Measurements from ENCODE around the gene SUCNR1. TPM values are rescaled to one million over a fixed set of nuclear protein-coding genes. Genes with fewer than 3 reads are reported as not detected.
"Not testable (repeated sequence)": the region's sequence is repeated elsewhere in the genome, so short reads cannot be mapped to it uniquely, and the experiment has no call there.

The SUCNR1 gene
- total RNA-seq, 1 donor = 4.5 TPM

GRCh38 chr3:151879679-151880415, 6.4 kb downstream of the SUCNR1 start:
- H3K4me3 ChIP-seq (ENCODE audit: low read depth, low read length) = no peak overlapping the region
- TF ChIP-seq CTCF (IDR thresholded peaks at IDR 0.05; ENCODE audit: insufficient read depth, low read length) = no peak
- peak; percentile 63 for DNase-seq (ENCODE audit: low read depth)

- H3K4me3 ChIP-seq (ENCODE audit: low read depth, low read length) = no peak overlapping the region
- TF ChIP-seq CTCF (IDR thresholded peaks at IDR 0.05; ENCODE audit: insufficient read depth, low read length) = no peak
- no peak for DNase-seq (ENCODE audit: low read depth)
Observed at GRCh38 chr3:151880416-151880690, 6.9 kb downstream of the SUCNR1 start.

DNA sequence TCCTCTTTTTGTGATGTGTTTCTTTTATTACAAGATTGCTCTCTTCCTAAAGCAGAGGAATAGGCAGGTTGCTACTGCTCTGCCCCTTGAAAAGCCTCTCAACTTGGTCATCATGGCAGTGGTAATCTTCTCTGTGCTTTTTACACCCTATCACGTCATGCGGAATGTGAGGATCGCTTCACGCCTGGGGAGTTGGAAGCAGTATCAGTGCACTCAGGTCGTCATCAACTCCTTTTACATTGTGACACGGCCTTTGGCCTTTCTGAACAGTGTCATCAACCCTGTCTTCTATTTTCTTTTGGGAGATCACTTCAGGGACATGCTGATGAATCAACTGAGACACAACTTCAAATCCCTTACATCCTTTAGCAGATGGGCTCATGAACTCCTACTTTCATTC, 7.7 kb downstream of the SUCNR1 start:
- no peak for TF ChIP-seq CTCF (IDR thresholded peaks at IDR 0.05; ENCODE audit: insufficient read depth, low read length)
- no peak for DNase-seq (ENCODE audit: low read depth)
- no peak overlapping the region for H3K4me3 ChIP-seq (ENCODE audit: low read depth, low read length)

DNA sequence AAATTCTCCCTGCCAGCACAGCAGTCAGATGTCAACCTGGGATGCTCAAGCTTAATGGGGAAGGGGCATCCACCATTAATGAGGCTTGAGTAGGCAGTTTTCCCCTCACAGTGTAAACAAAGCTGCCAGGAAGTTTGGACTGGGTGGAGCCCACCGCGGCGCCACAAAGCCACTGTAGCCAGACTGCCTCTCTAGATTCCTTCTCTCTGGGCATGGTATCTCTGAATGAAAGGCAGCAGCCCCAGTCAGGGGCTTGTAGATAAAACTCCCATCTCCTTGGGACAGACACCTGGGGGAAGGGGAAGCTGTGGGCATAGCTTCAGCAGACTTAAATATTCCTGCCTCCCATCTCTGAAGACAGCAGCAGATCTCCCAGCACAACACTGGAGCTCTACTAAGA, 12.0 kb downstream of the SUCNR1 start:
- not testable (repeated sequence) for DNase-seq (ENCODE audit: low read depth)

DNA sequence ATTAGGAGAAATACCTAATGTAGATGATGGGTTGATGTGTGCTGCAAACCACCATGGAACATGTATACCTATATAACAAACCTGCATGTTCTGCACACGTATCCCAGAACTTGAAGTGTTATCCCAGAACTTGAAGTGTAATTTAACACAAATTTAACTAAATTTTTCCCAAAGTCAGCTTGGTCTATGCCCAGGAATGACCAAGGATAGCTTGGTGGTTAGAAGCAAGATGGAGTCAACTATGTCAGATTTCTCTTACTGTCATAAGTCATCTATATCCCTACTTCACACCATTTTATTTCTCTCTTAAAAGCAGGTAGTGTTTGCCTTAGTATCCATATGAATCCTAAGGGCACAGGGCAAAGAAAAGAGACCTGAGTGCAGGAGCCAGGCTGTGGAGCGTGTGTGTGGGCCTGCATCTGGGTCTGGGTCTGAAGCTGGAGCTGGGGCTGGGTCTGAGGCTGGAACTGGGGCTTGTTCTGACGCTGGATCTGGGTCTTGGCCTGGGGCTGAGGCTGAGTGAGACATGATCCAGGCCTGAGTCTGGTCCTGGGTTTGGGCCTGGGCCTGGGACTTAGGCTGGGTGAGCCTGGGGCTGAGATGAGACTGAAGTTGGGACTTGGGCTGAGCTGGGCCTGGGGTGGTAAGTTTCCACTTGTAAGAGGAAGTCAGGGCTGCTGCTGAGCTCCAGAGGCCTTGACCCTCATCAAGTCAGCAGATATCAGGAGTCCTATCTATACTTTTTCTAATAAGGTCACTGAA, 14.2 kb downstream of the SUCNR1 start:
- not testable (repeated sequence) for H3K4me3 ChIP-seq (ENCODE audit: low read depth, low read length); DNase-seq (ENCODE audit: low read depth)

More for the DNA sequence above, 12.0 kb downstream of the SUCNR1 start:
- not testable (repeated sequence) for H3K4me3 ChIP-seq (ENCODE audit: low read depth, low read length)

DNA sequence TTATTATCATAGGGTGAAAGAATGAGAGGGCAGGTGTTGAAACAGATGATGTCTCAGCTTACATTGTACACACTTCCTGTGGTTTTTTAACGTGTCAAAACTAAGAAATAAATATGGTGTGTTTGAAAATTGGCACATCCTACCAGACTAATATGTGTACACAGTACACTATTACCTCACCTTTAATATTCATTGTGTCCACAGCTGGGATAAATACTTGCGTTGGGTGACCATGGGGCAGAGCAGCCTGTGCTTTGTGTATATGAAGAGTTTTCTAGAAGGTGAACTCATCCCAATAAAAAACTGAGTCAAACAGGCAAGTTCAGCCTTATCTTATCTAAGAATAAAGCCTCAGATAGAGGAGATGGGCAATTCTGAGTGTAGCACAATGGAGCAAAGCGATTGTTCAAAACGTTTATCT, 17.3 kb downstream of the SUCNR1 start:
- H3K4me3 ChIP-seq (ENCODE audit: low read depth, low read length) = no peak overlapping the region
- DNase-seq (ENCODE audit: low read depth) = no peak
- no peak for TF ChIP-seq CTCF (IDR thresholded peaks at IDR 0.05; ENCODE audit: insufficient read depth, low read length)

DNA sequence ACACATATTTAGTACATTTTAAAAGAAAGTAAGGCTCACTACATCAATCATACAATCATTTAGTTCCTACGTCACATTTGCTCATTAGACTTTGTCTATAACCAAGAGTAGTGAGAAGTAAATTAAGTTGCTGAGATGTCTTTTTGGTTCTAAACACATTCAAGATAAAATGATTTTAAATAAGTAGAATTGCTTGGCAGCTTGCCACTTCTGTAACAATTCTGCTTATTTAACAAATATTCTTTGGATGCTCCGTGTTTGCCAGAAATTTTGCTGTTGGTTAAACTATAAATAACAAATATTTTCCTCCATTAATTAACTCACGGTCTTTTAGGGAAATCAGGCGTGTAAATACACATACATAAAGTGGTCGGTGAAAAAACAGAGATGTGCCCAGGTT, 18.3 kb downstream of the SUCNR1 start:
- no peak for DNase-seq (ENCODE audit: low read depth)
- TF ChIP-seq CTCF (IDR thresholded peaks at IDR 0.05; ENCODE audit: insufficient read depth, low read length) = no peak
- no peak overlapping the region for H3K4me3 ChIP-seq (ENCODE audit: low read depth, low read length)

DNA sequence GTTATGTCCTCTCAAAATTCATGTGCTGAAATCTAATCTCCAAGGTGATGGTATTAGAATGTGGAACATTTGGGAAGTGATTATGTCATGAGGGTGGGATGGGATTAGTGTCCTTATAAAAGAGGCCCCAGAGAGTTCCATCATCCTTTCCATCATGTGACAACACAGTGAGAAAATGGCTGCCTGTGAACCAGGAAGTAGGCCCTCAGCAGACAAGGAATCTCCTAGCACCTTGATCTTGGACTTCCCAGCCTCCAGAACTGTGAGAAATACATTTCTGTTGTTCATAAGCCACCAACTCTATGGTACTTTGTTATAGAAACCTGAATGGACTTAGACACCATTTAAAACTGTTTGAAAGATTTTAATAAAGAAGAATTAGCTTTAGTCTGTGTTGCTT, 20.8 kb downstream of the SUCNR1 start:
- H3K4me3 ChIP-seq (ENCODE audit: low read depth, low read length) = no peak overlapping the region
- no peak for DNase-seq (ENCODE audit: low read depth)
- no peak for TF ChIP-seq CTCF (IDR thresholded peaks at IDR 0.05; ENCODE audit: insufficient read depth, low read length)

Measured in fibroblast of the aortic adventitia (primary cell).